Activated gamma-delta T cell treated with anti-CD3 and anti-CD28 coated beads, Interleukin-2, amount 50 U/mL, for 16 hours (primary cell): ENCODE data around the gene ANKRD11.
"Not testable (repeated sequence)": the region's sequence is repeated elsewhere in the genome, so short reads cannot be mapped to it uniquely, and the experiment has no call there.

ENCODE experiments used
- DNase-seq: peaks from one replicate; pipeline ENCODE4 v3.0.0-alpha.2; 2020; ENCODE audit warnings: low read depth

Gene ANKRD11

GRCh38 chr16:89264800-89265550 is 225.4 kb downstream of the ANKRD11 start:
- DNase-seq, result no peak

- DNase-seq, result no peak
These were observed 228.4 kb downstream of the ANKRD11 start for GRCh38 chr16:89261691-89262563.

- not testable (repeated sequence) for DNase-seq
These were observed 230.5 kb downstream of the ANKRD11 start for GRCh38 chr16:89259901-89260300.

GRCh38 chr16:89257757-89258465 is 232.4 kb downstream of the ANKRD11 start:
- no peak for DNase-seq

- no peak for DNase-seq
These were observed 233.1 kb downstream of the ANKRD11 start for GRCh38 chr16:89257281-89257731.

GRCh38 chr16:89256651-89257254 is 233.6 kb downstream of the ANKRD11 start:
- DNase-seq, result peak; percentile 61

GRCh38 chr16:89253548-89254287 is 236.6 kb downstream of the ANKRD11 start:
- no peak for DNase-seq

GRCh38 chr16:89248196-89248982 is 242.0 kb downstream of the ANKRD11 start:
- DNase-seq, result no peak

- DNase-seq, result not testable (repeated sequence)
These were observed 242.7 kb downstream of the ANKRD11 start for GRCh38 chr16:89247734-89248075.

GRCh38 chr16:89246903-89247733 is 243.2 kb downstream of the ANKRD11 start:
- DNase-seq, result peak; percentile 95

GRCh38 chr16:89246383-89246902 is 243.9 kb downstream of the ANKRD11 start:
- DNase-seq, result no peak

GRCh38 chr16:89244754-89245153 is 245.6 kb downstream of the ANKRD11 start:
- no peak for DNase-seq

GRCh38 chr16:89244264-89244663 is 246.1 kb downstream of the ANKRD11 start:
- DNase-seq, result not testable (repeated sequence)

GRCh38 chr16:89243664-89244063 is 246.7 kb downstream of the ANKRD11 start:
- DNase-seq, result no peak

- no peak for DNase-seq
These were observed 247.6 kb downstream of the ANKRD11 start for GRCh38 chr16:89242795-89243200.

GRCh38 chr16:89241187-89242007 is 249.0 kb downstream of the ANKRD11 start:
- DNase-seq, result peak; percentile 70

GRCh38 chr16:89237733-89238132 is 252.6 kb downstream of the ANKRD11 start:
- DNase-seq, result no peak
